Esophagus muscularis mucosa (tissue), 4 donors: ENCODE measurements around the gene RSBN1L.

Experiments
- CTCF ChIP-seq, 3 experiments: fragments of 200-600 bp in 2 of 3; fragments of 450-650 bp in 1 of 3; sonication (generic) in 2 of 3; IDR thresholded peaks; one replicate each; pipeline ENCODE4 v1.5.1; 2017 to 2019; ENCODE audit warnings: antibody characterized with exemption in 3 of 3, mild to moderate bottlenecking in 2 of 3, moderate library complexity in 1 of 3
- EP300 ChIP-seq: sonication (generic); formaldehyde crosslinking; IDR thresholded peaks from one replicate; pipeline ENCODE4 v1.6.1; 2017; ENCODE audit warnings: antibody characterized with exemption
- POLR2A ChIP-seq: fragments of 450-650 bp; IDR thresholded peaks from one replicate; pipeline ENCODE4 v1.6.1; 2017; ENCODE audit warnings: antibody characterized with exemption, moderate library complexity, mild to moderate bottlenecking, low read depth
- POLR2AphosphoS5 ChIP-seq, 2 donors: sonication (generic); formaldehyde crosslinking; IDR thresholded peaks; one replicate each; pipeline ENCODE4 v1.6.1; 2017; ENCODE audit warnings: antibody characterized with exemption in 2 of 2

- TF ChIP-seq CTCF (IDR thresholded peaks at IDR 0.05) = no peak
- TF ChIP-seq EP300 = no peak
- no peak for TF ChIP-seq POLR2AphosphoS5 (IDR thresholded peaks at IDR 0.05)
- no peak for TF ChIP-seq POLR2A
Measured at GRCh38 chr7:77796960-77797359, 100.7 kb downstream of the RSBN1L start.
